GM21360 (cell line): Measurements from ENCODE around the gene BRSK2.

Experiments used
- ATAC-seq: cut with Tn5 transposase; IDR thresholded peaks from one replicate; pipeline ENCODE4 v1.9.1; 2021; ENCODE audit warnings: mild to moderate bottlenecking, moderate library complexity; ENCODE audit not compliant: unreplicated experiment

Gene BRSK2

DNA sequence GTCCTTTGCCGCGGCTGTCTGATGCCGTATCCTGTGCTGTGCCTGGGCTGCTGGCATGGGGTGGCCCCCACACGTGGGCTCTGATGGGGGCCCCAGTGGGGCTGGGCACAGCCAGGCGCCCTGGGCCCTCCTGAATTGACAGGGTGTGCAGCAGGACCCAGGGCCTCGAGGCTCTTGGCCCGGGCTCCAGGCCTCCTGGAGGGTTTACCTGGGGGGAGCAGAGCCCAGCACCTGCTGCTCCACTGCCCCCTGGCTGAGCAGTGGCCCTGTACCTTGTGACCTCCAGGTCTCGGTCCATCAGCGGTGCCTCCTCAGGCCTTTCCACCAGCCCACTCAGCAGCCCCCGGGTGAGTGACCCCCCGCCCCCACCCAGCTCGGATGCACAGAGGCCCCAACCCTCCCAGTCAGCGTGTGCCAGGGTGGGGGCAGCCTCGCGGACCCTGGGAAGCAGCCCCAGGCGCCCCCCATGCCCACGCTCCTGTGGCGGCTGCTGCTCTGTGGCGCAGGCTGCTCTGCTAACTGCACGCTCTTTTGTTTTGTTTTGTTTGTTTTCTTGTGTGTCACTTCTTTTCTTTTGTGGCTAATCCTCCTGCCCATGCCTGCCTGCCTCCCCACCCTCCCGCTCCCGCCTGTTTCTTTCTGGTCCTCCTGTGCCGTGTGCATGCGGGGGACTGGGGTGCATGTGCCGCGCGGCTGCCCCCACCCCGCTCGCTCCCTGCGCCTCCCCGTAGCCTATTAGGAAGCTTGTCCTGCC, 59.9 kb downstream of the BRSK2 start:
- ATAC-seq, result no peak

DNA sequence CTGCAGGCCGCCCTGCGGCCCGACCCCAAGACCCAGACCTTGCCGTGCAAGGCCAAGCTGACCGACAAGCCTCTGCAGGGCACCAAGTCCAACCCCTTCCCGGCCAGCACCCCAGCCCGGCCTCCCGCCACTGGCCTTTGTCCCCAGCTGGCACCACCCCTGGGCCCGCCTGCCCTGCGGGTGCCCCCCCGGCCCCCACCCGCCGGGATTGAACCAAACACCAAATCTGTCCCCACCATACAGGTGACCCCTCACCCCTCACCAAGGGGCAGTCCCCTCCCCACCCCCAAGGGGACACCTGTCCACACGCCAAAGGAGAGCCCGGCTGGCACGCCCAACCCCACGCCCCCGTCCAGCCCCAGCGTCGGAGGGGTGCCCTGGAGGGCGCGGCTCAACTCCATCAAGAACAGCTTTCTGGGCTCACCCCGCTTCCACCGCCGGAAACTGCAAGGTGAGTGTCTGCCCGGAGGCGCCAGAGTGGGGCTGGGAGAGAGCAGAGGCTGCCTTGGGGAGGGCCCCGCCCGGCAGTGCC, 60.7 kb downstream of the BRSK2 start:
- ATAC-seq, result no peak

DNA sequence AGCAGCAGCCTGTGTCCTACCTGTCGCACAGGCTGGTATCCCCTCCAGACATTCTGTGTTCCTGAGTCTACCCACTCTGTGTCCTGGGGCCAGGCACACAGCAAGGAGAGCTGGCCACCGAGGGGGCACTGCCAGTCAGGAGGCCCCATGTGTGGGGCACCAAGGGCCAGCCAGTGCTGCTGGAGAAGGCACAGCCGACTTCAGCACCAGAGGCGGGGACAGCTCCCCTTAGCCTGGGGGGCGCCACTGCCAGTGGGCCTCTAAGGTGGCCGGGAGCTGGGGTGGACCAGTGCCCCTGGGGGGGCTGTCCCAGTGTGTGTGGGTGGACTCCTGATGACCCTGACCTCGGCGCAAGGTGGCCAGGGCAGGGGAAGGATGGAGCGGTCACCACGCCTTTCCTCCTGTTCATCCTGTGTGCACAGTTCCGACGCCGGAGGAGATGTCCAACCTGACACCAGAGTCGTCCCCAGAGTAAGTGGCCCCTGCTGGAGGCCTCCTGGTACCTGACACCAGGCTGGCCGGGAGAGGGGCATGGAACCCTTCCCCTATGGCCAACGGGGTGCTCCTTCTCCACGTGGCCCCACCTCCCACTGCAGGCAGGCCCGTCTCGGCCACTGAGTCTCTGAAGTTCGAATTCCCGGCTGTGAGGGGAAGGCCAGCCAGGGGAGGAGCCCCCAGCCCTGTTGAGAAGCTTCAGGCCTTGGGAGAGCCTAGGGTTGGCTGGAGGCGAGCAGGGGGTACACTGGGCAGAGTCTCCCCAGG, 61.4 kb downstream of the BRSK2 start:
- ATAC-seq, result no peak

- ATAC-seq, result no peak
Measured at GRCh38 chr11:1451781-1452470, 62.2 kb downstream of the BRSK2 start.

GRCh38 chr11:1452744-1453143, 63.0 kb downstream of the BRSK2 start:
- ATAC-seq, result no peak

- no peak for ATAC-seq
Measured at GRCh38 chr11:1453611-1454034, 63.9 kb downstream of the BRSK2 start.

DNA sequence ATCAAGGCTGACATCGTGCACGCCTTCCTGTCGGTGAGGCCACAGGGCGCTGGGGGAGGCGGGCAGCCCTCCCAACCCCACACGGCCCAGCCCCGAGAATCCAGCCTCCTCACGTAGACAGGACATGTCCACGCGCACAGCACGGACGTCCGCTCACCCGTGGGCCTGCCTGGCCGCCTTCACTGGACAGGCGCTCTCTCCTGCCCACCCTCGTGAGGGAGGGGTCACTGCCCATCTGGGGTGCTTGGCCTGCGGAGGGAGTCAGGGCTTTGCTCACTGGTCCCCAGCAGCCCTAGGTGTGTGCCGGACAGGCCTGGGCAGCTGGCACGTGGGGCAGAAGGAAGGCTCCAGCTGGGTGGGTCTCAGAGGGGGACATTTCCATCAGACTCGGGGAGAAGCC, 64.8 kb downstream of the BRSK2 start:
- ATAC-seq, result no peak

GRCh38 chr11:1455032-1455762, 65.5 kb downstream of the BRSK2 start:
- no peak for ATAC-seq

- ATAC-seq, result no peak
Measured at GRCh38 chr11:1455763-1456060, 66.0 kb downstream of the BRSK2 start.

DNA sequence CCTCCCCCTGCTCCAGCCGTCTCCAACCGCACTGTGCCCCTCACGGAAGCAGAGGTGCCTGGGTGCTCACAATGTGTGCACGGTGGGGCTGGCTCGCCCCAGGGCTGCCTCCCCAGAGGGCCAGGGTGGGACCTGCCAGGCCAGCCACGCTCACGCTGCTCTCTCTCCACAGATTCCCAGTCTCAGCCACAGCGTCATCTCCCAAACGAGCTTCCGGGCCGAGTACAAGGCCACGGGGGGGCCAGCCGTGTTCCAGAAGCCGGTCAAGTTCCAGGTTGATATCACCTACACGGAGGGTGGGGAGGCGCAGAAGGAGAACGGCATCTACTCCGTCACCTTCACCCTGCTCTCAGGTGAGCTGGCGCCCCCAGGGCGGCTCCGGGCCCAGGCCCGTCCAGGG, 66.4 kb downstream of the BRSK2 start:
- ATAC-seq, result no peak

DNA sequence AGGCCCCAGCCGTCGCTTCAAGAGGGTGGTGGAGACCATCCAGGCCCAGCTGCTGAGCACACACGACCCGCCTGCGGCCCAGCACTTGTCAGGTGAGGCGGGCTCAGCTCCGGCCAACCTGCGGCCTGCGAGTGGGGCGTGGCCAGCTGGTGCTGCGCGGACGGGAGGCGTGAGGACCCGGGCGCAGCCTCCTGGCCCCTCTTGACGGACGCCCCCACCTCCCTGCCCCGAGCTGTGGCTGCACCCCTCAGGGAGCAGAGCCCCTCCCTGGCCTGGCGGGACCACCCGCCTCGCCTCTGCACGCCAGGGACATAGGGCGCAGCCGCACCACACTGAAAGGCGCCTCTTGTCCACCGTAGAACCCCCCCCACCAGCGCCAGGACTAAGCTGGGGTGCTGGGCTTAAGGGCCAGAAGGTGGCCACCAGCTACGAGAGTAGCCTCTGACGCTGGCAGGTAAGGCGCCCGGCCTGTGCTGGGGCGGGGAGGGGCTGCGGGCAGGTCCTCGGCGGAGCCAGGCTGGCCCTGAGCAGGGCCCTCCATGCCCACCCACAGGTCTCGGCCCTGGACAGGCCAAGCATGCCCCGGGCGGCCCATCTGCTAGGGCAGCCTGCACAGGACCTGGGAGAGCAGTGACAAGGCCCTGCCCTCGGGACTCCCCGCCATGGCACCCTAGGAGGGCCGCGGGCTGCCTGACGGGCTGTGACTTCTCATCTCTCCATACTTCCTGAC, 67.0 kb downstream of the BRSK2 start:
- no peak for ATAC-seq

GRCh38 chr11:1457326-1457680, 67.6 kb downstream of the BRSK2 start:
- ATAC-seq, result no peak

DNA sequence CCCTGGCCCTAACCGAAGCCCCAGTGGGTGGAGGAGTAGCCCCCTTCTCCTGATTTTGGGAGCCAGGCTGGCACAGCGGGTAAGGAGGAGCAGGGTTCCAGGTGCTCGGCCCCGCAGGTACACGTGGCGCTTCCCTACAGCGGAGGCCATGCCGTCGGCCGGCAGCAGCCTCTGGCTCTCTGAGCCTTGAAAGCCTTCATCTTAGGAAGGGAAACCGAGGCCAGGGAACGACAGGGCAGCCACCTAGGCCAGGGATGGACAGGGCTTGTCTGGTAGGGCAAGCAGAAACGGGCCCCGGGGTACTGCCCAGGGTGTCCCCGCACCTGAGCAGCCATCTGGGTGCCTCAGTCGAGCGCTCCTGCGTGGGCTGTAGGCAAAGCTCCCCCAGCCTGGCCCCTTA, 68.1 kb downstream of the BRSK2 start:
- no peak for ATAC-seq

DNA sequence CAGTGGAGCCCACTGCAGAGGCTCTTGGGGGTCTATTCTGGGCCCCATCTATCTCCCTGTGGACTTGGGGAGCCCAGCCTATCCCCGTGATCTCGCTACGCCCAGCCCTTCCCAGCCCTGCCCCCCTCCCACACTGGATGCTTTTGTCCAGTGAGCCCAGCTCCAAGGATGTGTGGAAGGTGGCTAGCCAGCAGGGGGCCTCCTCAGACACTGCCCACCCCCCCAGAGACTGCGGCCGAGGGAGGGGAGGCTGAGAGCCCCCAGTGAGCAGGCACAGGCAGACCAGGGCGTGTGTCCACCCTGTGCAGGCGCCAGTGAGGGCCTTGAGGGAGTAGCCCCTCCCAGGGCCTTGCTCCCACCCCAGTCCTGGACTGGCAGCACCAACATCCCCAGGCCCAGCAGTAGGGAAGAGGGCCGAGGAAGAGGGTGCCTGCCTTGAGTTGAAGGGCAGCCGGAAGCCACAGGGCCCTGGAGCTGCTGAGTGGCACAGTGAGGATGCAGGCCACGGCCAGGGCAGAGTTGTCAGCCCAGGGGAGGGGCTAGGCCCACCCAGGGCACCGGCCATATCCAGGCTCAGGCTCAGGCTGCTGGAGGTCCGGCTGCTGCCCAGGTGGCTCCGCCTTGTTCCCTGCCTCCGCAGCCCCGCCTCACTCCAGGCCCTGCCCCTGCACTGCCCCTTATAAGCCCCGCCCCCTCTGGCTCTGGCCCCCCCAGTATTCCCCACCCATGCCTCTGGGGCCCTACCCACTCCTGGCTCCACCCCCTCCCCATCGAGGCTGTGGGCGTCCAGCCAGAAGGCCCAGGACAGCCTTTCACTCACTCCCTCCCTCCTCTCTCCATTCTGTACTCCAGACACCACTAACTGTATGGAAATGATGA, 68.8 kb downstream of the BRSK2 start:
- ATAC-seq, result no peak

DNA sequence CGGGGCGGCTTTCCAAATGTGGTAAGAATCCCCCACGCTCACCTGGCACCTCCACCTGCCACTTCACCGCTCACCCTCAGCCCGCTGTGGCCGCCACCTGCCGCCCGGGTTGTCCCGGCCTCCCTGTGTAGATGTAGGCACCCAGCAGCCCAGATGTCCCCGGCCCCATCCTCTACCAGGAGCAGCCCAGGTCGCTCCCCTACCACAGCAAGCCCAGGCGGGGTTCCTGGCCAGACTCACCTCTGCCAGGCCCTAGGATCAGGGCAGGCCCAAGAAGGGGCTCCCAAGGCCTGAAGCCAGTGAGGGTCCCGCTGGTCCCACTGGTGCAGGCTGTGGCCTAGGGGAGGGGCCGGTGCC, 69.5 kb downstream of the BRSK2 start:
- no peak for ATAC-seq

GRCh38 chr11:1459764-1460395, 70.1 kb downstream of the BRSK2 start:
- ATAC-seq, result no peak

DNA sequence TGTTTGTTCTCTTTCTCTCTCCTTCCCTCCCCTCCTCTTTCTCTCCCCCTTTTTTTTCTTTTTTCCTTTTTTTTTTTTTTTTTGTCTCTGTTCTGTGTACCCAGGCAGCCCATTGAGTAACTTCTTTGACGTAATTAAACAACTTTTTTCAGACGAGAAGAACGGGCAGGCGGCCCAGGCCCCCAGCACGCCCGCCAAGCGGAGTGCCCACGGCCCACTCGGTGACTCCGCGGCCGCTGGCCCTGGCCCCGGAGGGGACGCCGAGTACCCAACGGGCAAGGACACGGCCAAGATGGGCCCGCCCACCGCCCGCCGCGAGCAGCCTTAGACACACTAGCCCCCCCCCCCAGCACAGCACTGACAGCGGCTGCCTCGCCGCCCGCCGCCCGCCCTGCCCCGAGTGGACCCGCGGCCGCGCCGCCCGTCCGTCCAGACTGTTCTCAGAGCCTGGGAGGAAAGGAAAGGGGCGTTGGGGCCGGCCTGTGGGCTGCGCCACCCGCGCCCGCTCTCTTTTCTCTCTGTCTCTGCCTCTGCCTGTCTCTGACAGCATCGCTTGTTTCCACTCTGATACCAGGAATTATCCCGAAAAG, 70.8 kb downstream of the BRSK2 start:
- no peak for ATAC-seq

- no peak for ATAC-seq
Measured at GRCh38 chr11:1460986-1461825, 71.5 kb downstream of the BRSK2 start.
